ENCODE measurements around the gene JPH3. TPM values are rescaled to one million over a fixed set of nuclear protein-coding genes. Genes with fewer than 3 reads are reported as not detected.
"Not testable (repeated sequence)": the region's sequence is repeated elsewhere in the genome, so short reads cannot be mapped to it uniquely, and the experiment has no call there.

Gene JPH3
- total and polyA plus RNA-seq, 3 experiments from 2014 or later = not detected

DNA sequence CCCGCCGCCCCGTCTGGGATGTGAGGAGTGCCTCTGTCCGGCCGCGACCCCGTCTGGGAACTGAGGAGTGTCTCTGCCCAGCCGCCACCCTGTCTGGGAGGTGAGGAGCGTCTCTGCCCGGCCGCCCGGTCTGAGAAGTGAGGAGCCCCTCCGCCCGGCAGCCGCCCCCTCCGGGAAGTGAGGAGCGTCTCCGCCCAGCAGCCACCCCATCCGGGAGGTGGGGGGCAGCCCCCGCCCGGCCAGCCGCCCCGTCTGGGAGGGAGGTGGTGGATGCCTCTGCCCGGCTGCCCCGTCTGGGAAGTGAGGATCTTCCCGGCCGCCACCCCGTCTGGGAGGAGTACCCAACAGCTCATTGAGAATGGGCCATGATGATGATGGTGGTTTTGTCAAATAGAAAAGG lies 116.5 kb downstream of the JPH3 start:
- DNase-seq; H3K27me3 Mint-ChIP-seq; H3K9me3 Mint-ChIP-seq; CTCF ChIA-PET; H3K9me3 ChIP-seq (ENCODE audit: low read length); H3K27ac ChIP-seq (ENCODE audit: low read depth, low read length); H3K4me3 ChIP-seq (ENCODE audit: low read length); POLR2A ChIA-PET; H3K4me3 Mint-ChIP-seq; H3K27me3 ChIP-seq (ENCODE audit: insufficient read depth, low read length, poor library complexity, severe bottlenecking): not testable (repeated sequence)
- peaks cover 0 to 78% (median 19%) of the 10 kb centered on the region in 3 donors for H3K36me3 Mint-ChIP-seq
- H3K4me1 Mint-ChIP-seq = peaks cover 27 to 43% (median 29%) of the 10 kb centered on the region in 3 donors
- H3K27ac Mint-ChIP-seq = peak overlapping the region in 1 of 8 donors; percentile 70
- Histone ChIP-seq H3K36me3 (ENCODE audit: insufficient read depth, low read length) (peaks cover 26% of the 10 kb centered on the region), H3K4me1 (ENCODE audit: insufficient read depth, low read length) (peaks cover 15% of the 10 kb centered on the region)

DNA sequence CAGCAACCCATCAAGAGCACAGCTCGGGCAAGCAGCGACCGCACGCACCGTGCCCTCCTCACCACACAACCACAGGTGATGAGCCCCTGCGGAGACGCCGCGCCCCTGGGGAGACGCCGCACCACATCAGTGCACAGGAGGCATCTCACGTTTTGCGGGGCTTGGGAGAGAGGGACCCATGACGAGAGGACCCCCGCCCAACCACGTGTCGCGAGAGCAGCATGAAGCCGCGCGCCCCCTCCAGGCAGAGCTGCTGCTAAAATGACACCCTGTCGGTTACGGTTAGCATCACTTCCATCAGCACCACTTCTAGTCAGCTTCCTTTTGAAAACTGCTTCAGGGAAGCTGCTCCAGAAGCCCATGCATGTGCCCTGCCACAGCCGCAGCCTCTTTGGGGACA lies 118.1 kb downstream of the JPH3 start:
- POLR2A ChIA-PET = no interaction called here
- no peak for DNase-seq
- no peak overlapping the region for H3K4me3 ChIP-seq (ENCODE audit: low read length)
- H3K4me1 ChIP-seq (ENCODE audit: insufficient read depth, low read length) = no peaks in the 10 kb centered on the region
- CTCF ChIA-PET = no interaction called here
- Mint-ChIP-seq H3K4me1 (peaks cover 23 to 42% (median 31%) of the 10 kb centered on the region in 3 donors), H3K27ac (peak overlapping the region in 1 of 8 donors; percentile 60), H3K27me3 (no peaks in the 10 kb centered on the region), H3K36me3 (peaks cover 0 to 80% (median 15%) of the 10 kb centered on the region in 3 donors), H3K9me3 (no peaks in the 10 kb centered on the region), H3K4me3 (no peak overlapping the region)
- H3K9me3 ChIP-seq (ENCODE audit: low read length) = no peaks in the 10 kb centered on the region
- H3K27ac ChIP-seq (ENCODE audit: low read depth, low read length) = no peak overlapping the region
- no peaks in the 10 kb centered on the region for H3K27me3 ChIP-seq (ENCODE audit: insufficient read depth, low read length, poor library complexity, severe bottlenecking)
- H3K36me3 ChIP-seq (ENCODE audit: insufficient read depth, low read length) = peaks cover 26% of the 10 kb centered on the region

DNA sequence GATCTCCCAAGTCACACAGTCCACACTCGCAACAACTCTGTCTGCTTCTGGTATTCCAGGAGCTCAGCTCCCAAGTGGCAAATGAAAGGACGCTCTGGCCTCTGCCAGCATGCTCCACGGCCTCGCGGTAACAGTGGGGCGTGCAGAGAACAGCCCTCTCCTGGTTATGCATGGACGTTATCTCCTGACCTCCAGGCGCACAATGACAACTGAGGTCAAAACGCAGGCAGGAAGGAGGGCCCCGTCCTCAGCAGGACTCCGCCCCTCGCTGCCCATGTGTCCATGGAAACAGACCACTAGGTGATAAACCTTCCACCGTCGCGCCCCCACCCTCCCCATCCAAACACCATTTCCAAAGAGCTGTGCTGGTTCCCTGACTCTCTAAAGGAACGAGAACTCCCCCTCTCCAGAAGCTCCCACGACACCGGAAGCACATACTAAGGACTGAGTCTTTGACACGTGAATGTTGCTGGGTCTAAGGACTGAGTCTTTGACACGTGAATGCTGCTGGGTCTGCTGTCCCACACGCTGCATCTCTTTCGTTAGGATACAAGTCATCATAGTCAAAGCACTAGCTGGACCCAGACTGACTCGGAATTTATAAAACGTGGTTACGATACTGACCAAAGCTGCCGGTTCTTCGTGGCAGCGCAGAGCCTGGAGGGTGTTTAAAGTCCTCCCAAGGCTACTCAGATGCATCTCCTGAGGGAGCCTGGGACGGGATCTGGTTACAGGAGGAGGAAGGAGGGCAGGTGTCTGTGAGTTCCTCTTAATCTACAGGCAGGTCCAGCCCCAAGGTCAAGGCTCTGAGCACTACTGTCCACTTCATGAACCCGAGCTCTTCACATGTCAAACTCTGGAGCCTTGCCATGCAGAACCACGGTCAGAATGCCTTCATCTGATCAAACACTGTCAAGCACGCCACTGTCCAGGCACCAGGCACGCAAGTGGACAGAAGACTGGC lies 119.6 kb downstream of the JPH3 start:
- peak overlapping the region in 5 of 8 donors; percentile 10 to 91 (median 43) for H3K27ac Mint-ChIP-seq

DNA sequence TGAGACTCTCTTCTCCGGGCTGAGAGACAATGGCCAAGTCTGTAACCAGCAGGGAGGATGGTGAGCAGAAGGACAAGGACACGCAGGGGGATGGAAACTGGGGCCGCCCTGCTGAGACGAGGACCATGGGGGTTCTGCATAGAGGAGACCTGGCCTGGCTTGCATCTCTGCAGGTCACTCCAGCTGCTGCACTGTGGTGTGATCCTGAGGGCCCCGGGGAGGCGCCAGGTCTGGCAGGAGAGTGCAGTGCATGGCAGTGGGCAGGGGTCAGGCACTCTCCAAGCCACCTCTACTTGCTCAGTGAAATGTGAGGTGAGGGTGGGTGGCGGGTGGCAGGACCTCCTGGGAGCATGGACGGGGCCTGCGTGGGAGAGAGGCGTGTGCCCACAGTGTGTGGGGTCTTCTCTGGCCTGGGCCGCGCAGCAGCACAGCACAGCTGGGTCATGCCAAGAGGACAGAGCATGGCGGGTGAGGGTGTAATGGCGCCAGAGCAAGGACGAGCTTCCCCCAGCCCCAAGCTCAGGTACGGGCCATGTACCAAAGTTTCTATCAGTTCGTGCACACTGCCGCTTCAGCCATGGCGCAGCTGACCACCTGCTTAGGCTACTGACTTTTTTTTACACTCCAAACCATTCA lies 120.4 kb downstream of the JPH3 start:
- POLR2A ChIA-PET = no interaction called here
- Histone ChIP-seq H3K27me3 (ENCODE audit: insufficient read depth, low read length, poor library complexity, severe bottlenecking) (no peaks in the 10 kb centered on the region), H3K4me3 (ENCODE audit: low read length) (no peak overlapping the region), H3K36me3 (ENCODE audit: insufficient read depth, low read length) (peaks cover 24% of the 10 kb centered on the region), H3K9me3 (ENCODE audit: low read length) (no peaks in the 10 kb centered on the region), H3K27ac (ENCODE audit: low read depth, low read length) (no peak overlapping the region), H3K4me1 (ENCODE audit: insufficient read depth, low read length) (no peaks in the 10 kb centered on the region)
- peaks cover 0 to 77% (median 14%) of the 10 kb centered on the region in 3 donors for H3K36me3 Mint-ChIP-seq
- DNase-seq = no peak
- no peaks in the 10 kb centered on the region for H3K27me3 Mint-ChIP-seq
- no peaks in the 10 kb centered on the region for H3K9me3 Mint-ChIP-seq
- peak overlapping the region in 1 of 7 donors; percentile 50 for H3K4me3 Mint-ChIP-seq
- peaks cover 20 to 42% (median 34%) of the 10 kb centered on the region in 3 donors for H3K4me1 Mint-ChIP-seq
- peak overlapping the region in 4 of 8 donors; percentile 46 to 91 (median 58) for H3K27ac Mint-ChIP-seq
- CTCF ChIA-PET = interaction anchor here (1.3 kb wide), 2 partner anchors 46 to 57 kb away, joined by 4 read pairs; no protein-coding TSS in a partner anchor

More for the DNA sequence above, 119.6 kb downstream of the JPH3 start:
- Mint-ChIP-seq H3K9me3 (no peaks in the 10 kb centered on the region), H3K27me3 (no peaks in the 10 kb centered on the region), H3K36me3 (peaks cover 0 to 79% (median 14%) of the 10 kb centered on the region in 3 donors), H3K4me1 (peaks cover 22 to 44% (median 32%) of the 10 kb centered on the region in 3 donors), H3K4me3 (no peak overlapping the region)
- H3K36me3 ChIP-seq (ENCODE audit: insufficient read depth, low read length) = peaks cover 20% of the 10 kb centered on the region
- POLR2A ChIA-PET = no interaction called here
- CTCF ChIA-PET = interaction anchor here (0.6 to 1.3 kb wide), 4 partner anchors 47 to 543 kb away, joined by 3 to 4 read pairs (median 4); no protein-coding TSS in a partner anchor
- no peaks in the 10 kb centered on the region for H3K4me1 ChIP-seq (ENCODE audit: insufficient read depth, low read length)
- peak overlapping the region; percentile 18 for H3K27ac ChIP-seq (ENCODE audit: low read depth, low read length)
- DNase-seq = no peak
- H3K4me3 ChIP-seq (ENCODE audit: low read length) = no peak overlapping the region
- H3K9me3 ChIP-seq (ENCODE audit: low read length) = no peaks in the 10 kb centered on the region
- no peaks in the 10 kb centered on the region for H3K27me3 ChIP-seq (ENCODE audit: insufficient read depth, low read length, poor library complexity, severe bottlenecking)

DNA sequence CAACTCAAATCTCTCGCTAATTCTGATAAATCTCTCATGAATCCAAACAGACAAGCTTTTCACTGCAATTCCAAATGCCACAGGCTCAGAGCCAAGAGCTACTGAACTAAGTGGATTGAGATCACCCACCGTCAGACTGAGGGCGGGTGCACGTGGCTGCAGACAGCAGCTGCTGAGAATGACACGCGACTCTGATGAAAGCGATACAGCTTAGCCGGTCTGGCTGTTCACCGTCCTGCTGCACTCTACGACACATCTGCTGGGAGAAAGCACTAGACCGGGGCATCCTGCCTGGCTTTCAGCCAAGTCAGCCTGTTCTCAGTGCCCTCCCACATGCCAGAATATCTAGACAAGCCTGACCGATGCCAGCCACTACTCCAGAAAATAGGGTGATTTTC lies 120.9 kb downstream of the JPH3 start:
- no peak overlapping the region for H3K27ac ChIP-seq (ENCODE audit: low read depth, low read length)
- ChIA-PET CTCF (interaction anchor here (1.3 kb wide), 1 partner anchor 56 kb away, joined by 4 read pairs; no protein-coding TSS in a partner anchor), POLR2A (no interaction called here)
- DNase-seq = peak in 1 of 5 donors; percentile 21
- Mint-ChIP-seq H3K4me1 (peaks cover 17 to 39% (median 34%) of the 10 kb centered on the region in 3 donors), H3K27ac (peak overlapping the region in 6 of 8 donors; percentile 2 to 77 (median 48)), H3K9me3 (no peaks in the 10 kb centered on the region), H3K27me3 (no peaks in the 10 kb centered on the region), H3K4me3 (peak overlapping the region in 1 of 7 donors; percentile 50), H3K36me3 (peaks cover 0 to 79% (median 14%) of the 10 kb centered on the region in 3 donors)
- H3K4me1 ChIP-seq (ENCODE audit: insufficient read depth, low read length) = no peaks in the 10 kb centered on the region
- no peaks in the 10 kb centered on the region for H3K27me3 ChIP-seq (ENCODE audit: insufficient read depth, low read length, poor library complexity, severe bottlenecking)
- H3K9me3 ChIP-seq (ENCODE audit: low read length) = no peaks in the 10 kb centered on the region
- no peak overlapping the region for H3K4me3 ChIP-seq (ENCODE audit: low read length)
- H3K36me3 ChIP-seq (ENCODE audit: insufficient read depth, low read length) = peaks cover 26% of the 10 kb centered on the region

DNA sequence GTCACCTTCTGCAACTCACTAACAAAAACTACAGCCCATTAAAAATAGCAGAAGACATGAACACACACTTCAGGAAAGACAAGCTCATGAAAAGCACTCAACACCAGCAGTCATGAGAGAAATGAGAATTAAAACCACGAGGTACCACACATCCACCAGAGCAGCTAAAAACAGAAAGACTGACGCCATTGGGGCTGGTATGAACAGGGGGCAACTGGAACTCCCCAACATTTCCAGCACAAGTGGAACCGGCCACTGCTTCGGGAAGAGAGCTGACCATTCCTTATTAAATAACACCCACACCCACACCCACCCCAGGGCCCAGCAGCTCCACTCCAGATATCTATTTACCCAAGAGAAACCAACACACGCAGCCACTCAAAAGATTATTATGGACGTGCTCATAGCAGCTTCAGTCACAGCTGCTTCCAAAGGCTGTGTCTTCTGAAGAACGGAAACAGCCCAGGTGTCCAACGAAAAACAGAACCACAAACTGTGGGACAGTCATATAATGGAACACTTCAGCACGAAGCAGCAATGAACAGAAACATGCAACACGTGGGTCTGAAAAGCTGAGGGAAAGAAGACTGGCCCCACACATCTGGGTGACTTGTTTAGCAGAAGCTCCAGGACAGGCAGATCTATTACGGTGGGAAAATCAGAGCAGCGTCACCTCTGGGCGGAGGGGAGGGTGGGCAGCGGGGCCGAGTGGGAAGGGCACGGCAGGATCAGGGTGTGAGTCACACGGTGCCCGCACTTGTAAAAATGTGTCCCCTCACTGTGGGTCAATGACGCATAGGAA lies 122.4 kb downstream of the JPH3 start:
- no peaks in the 10 kb centered on the region for H3K27me3 ChIP-seq (ENCODE audit: insufficient read depth, low read length, poor library complexity, severe bottlenecking)
- Mint-ChIP-seq H3K36me3 (peaks cover 0 to 82% (median 17%) of the 10 kb centered on the region in 3 donors), H3K27ac (peak overlapping the region; percentile 43 to 86 (median 62)), H3K4me3 (peak overlapping the region in 3 of 7 donors; percentile 4 to 66 (median 58)), H3K27me3 (no peaks in the 10 kb centered on the region), H3K4me1 (peaks cover 15 to 39% (median 34%) of the 10 kb centered on the region in 3 donors), H3K9me3 (no peaks in the 10 kb centered on the region)
- peaks cover 35% of the 10 kb centered on the region for H3K36me3 ChIP-seq (ENCODE audit: insufficient read depth, low read length)
- no peak overlapping the region for H3K4me3 ChIP-seq (ENCODE audit: low read length)
- no peaks in the 10 kb centered on the region for H3K4me1 ChIP-seq (ENCODE audit: insufficient read depth, low read length)
- POLR2A ChIA-PET = interaction anchor here (1.2 kb wide), 1 partner anchor 41 kb away, joined by 3 read pairs; the partner anchor contains the start of gene KLHDC4
- DNase-seq = peak in 4 of 5 donors; percentile 22 to 63 (median 46)
- H3K9me3 ChIP-seq (ENCODE audit: low read length) = no peaks in the 10 kb centered on the region
- CTCF ChIA-PET = no interaction called here
- no peak overlapping the region for H3K27ac ChIP-seq (ENCODE audit: low read depth, low read length)

DNA sequence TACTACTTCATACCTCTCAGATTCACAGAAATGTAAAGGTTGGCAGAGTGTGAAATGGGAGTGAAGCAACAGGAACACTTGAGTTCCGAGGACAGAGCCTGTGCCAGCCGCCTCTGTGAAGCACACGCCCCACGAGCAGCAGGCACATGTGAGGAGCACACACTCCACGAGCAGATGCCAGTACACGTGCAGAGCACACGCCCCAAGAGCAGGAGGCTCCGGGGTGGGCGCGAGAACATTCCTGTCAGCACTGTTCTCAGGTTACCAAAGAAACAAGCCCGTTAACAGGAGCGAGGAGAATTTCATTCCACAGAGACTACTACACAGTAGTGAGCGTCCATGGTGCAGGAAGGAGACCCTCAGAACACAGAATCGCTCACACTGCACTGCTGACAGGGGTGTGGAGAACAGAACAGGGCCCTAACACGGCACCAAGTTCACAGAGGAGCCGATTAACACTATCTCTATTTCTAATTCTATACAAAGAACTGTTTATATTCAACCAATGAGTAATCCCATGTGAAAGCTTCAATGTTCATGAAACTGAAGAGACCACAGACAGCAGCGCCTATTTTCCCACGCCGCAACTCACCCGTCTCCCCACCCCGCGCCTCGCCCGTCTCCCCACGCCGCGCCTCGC lies 123.4 kb downstream of the JPH3 start:
- H3K27ac Mint-ChIP-seq = peak overlapping the region in 7 of 8 donors; percentile 39 to 88 (median 64)
- ChIA-PET CTCF (no interaction called here), POLR2A (interaction anchor here (1.2 kb wide), 1 partner anchor 40 kb away, joined by 3 read pairs; the partner anchor contains the start of gene KLHDC4)
- Histone ChIP-seq H3K4me1 (ENCODE audit: insufficient read depth, low read length) (no peaks in the 10 kb centered on the region), H3K27ac (ENCODE audit: low read depth, low read length) (no peak overlapping the region), H3K27me3 (ENCODE audit: insufficient read depth, low read length, poor library complexity, severe bottlenecking) (no peaks in the 10 kb centered on the region), H3K9me3 (ENCODE audit: low read length) (no peaks in the 10 kb centered on the region), H3K36me3 (ENCODE audit: insufficient read depth, low read length) (peaks cover 40% of the 10 kb centered on the region), H3K4me3 (ENCODE audit: low read length) (no peak overlapping the region)
- H3K4me3 Mint-ChIP-seq = peak overlapping the region in 1 of 7 donors; percentile 66
- no peaks in the 10 kb centered on the region for H3K27me3 Mint-ChIP-seq
- DNase-seq = no peak
- H3K36me3 Mint-ChIP-seq = peaks cover 0 to 81% (median 17%) of the 10 kb centered on the region in 3 donors
- no peaks in the 10 kb centered on the region for H3K9me3 Mint-ChIP-seq
- peaks cover 15 to 39% (median 34%) of the 10 kb centered on the region in 3 donors for H3K4me1 Mint-ChIP-seq
